ENCODE results near the gene SNCB. TPM values are rescaled to one million over a fixed set of nuclear protein-coding genes. Genes with fewer than 3 reads are reported as not detected.

The SNCB gene
- total and polyA plus RNA-seq, 4 donors: 0.02 TPM; not detected in 3

DNA sequence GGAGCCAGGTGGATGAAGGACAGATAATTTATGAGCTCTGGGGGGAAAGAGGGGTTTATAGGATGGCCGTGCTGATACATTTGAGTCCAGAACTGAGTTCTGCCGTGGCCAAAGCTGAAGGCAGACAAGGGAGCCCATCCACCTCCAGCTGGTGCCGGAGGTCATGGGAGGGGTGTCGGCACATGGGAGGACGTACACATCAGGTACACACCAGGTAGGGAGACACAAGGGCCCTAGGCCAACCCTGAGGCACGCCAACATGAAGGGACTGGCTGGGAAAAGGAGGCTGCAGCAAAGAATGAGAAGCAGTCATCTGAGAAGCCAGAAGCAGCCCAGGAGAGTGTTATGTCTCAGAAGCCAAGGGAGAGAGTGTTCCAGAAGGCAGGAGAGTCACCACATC is 18.3 kb downstream of the SNCB start:
- Histone ChIP-seq H3K4me1 (ENCODE audit: control insufficient read depth in 5 of 5, insufficient read depth in 5 of 5, low read length in 5 of 5) (peaks cover 0 to 8% (median 2%) of the 10 kb centered on the region in 5 donors), H3K4me3 (no peak overlapping the region), H3K27me3 (ENCODE audit: control insufficient read depth in 3 of 3, insufficient read depth in 3 of 3, low read length in 2 of 3) (peaks cover 0 to 29% (median 7%) of the 10 kb centered on the region in 3 donors), H3K9ac (ENCODE audit: insufficient read depth in 1 of 2, low read length in 2 of 2) (no peak overlapping the region), H3K27ac (ENCODE audit: low read depth in 1 of 2, low read length in 1 of 2) (no peak overlapping the region), H3K36me3 (ENCODE audit: control insufficient read depth in 4 of 4, insufficient read depth in 4 of 4, low read length in 4 of 4) (no peaks in the 10 kb centered on the region), H3K9me3 (ENCODE audit: control insufficient read depth in 4 of 4, insufficient read depth in 3 of 4, low read length in 3 of 4) (peaks cover 0 to 5% (median 0%) of the 10 kb centered on the region in 4 donors)
- TF ChIP-seq CTCF (IDR thresholded peaks at IDR 0.05; ENCODE audit: control extremely low read depth, extremely low read depth): no peak
- 87 to 93% methylated on average over 6 of the region's 6 CpGs for WGBS, 2 donors
- ATAC-seq (ENCODE audit: insufficient read depth, low FRiP score) (no peak), DNase-seq (no peak)

DNA sequence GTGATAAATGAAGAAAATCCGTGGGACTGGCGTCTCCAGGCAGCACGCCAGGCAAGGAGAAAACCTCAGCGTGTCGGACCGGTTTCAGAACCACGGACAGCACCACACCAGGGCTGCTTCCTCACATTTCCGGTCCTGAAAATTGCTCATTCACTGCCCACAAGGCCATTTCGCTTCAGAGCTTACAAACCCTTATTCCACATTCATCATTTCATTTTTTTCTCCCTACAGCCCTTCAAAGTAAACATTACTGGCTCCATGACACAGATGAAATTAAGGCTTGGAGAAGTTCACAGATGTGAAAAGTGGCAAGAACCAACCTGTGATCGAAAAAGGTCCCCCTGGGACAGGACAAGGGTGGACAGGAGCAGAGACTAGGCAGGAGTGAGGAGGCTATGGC is 18.9 kb downstream of the SNCB start:
- no peaks in the 10 kb centered on the region for H3K36me3 ChIP-seq (ENCODE audit: control insufficient read depth in 4 of 4, insufficient read depth in 4 of 4, low read length in 4 of 4)
- ATAC-seq (ENCODE audit: insufficient read depth, low FRiP score) (peak; percentile 39), DNase-seq (peak; percentile 84 to 92 (median 86))
- no peak for TF ChIP-seq CTCF (IDR thresholded peaks at IDR 0.05; ENCODE audit: control extremely low read depth, extremely low read depth)
- H3K4me1 ChIP-seq (ENCODE audit: control insufficient read depth in 5 of 5, insufficient read depth in 5 of 5, low read length in 5 of 5): peaks cover 0 to 8% (median 2%) of the 10 kb centered on the region in 5 donors
- no peak overlapping the region for H3K4me3 ChIP-seq
- peaks cover 0 to 5% (median 0%) of the 10 kb centered on the region in 4 donors for H3K9me3 ChIP-seq (ENCODE audit: control insufficient read depth in 4 of 4, insufficient read depth in 3 of 4, low read length in 3 of 4)
- peaks cover 0 to 23% (median 6%) of the 10 kb centered on the region in 3 donors for H3K27me3 ChIP-seq (ENCODE audit: control insufficient read depth in 3 of 3, insufficient read depth in 3 of 3, low read length in 2 of 3)
- WGBS, 2 donors: 10 to 11% methylated on average over 10 of the region's 10 CpGs
- no peak overlapping the region for H3K9ac ChIP-seq (ENCODE audit: insufficient read depth in 1 of 2, low read length in 2 of 2)
- no peak overlapping the region for H3K27ac ChIP-seq (ENCODE audit: low read depth in 1 of 2, low read length in 1 of 2)

GRCh38 chr5:176610435-176610773 is 19.9 kb downstream of the SNCB start:
- Histone ChIP-seq H3K36me3 (ENCODE audit: control insufficient read depth in 4 of 4, insufficient read depth in 4 of 4, low read length in 4 of 4) (no peaks in the 10 kb centered on the region), H3K4me3 (peak overlapping the region; percentile 60), H3K4me1 (ENCODE audit: control insufficient read depth in 5 of 5, insufficient read depth in 5 of 5, low read length in 5 of 5) (peaks cover 0 to 13% (median 2%) of the 10 kb centered on the region in 5 donors), H3K9me3 (ENCODE audit: control insufficient read depth in 4 of 4, insufficient read depth in 3 of 4, low read length in 3 of 4) (peaks cover 0 to 5% (median 0%) of the 10 kb centered on the region in 4 donors), H3K9ac (ENCODE audit: insufficient read depth in 1 of 2, low read length in 2 of 2) (no peak overlapping the region), H3K27ac (ENCODE audit: low read depth in 1 of 2, low read length in 1 of 2) (no peak overlapping the region), H3K27me3 (ENCODE audit: control insufficient read depth in 3 of 3, insufficient read depth in 3 of 3, low read length in 2 of 3) (peaks cover 0 to 16% (median 4%) of the 10 kb centered on the region in 3 donors)
- ATAC-seq (ENCODE audit: insufficient read depth, low FRiP score) (no peak), DNase-seq (no peak)
- WGBS, 2 donors: 3 to 4% methylated on average over 21 to 31 of the region's 31 CpGs
- no peak for TF ChIP-seq CTCF (IDR thresholded peaks at IDR 0.05; ENCODE audit: control extremely low read depth, extremely low read depth)
